Epithelial cell of proximal tubule (primary cell): ENCODE results near the gene RPS18. TPM values are rescaled to one million over a fixed set of nuclear protein-coding genes. Genes with fewer than 3 reads are reported as not detected.

Experiments used
- DNase-seq: peaks from one replicate; pipeline ENCODE4 v3.0.0-alpha.2; 2011; ENCODE audit warnings: low read depth
- H3K4me3 ChIP-seq: 2 replicates; pipeline ENCODE4 v1.5.1; 2011; ENCODE audit warnings: low read depth, mild to moderate bottlenecking, low read length
- CTCF ChIP-seq: conservative IDR thresholded peaks from 2 replicates; pipeline ENCODE4 v1.5.1; 2012; ENCODE audit warnings: low read depth, mild to moderate bottlenecking, low read length
- total RNA-seq: library from RNA; depleted of rRNA; stranded (reverse); fragments of >200 nt; gene quantifications from 2 replicates; pipeline ENCODE4 v1.2.3, GENCODE V29; 2015

Gene RPS18
- total RNA-seq, 1 donor from 2014 or later, result 2,737 TPM

- DNase-seq, result no peak
- TF ChIP-seq CTCF, result no peak
- peak within 1 kb of the TSS; percentile 78 for H3K4me3 ChIP-seq
Observed at GRCh38 chr6:33298773-33299236, 26.9 kb downstream of the RPS18 start, which contains the start of gene RGL2. TSS of gene RGL2 (minus strand) at chr6:33298942. CDS start at chr6:33298610, 332 bp downstream.

- peak; percentile 80 for TF ChIP-seq CTCF
- peak overlapping the region; percentile 78 for H3K4me3 ChIP-seq
- DNase-seq, result no peak
Observed at GRCh38 chr6:33299237-33299944, 27.5 kb downstream of the RPS18 start.

GRCh38 chr6:33301877-33302276, 30.0 kb downstream of the RPS18 start:
- no peak overlapping the region for H3K4me3 ChIP-seq
- no peak for DNase-seq
- TF ChIP-seq CTCF, result no peak

- no peak for TF ChIP-seq CTCF
- no peak for DNase-seq
- no peak overlapping the region for H3K4me3 ChIP-seq
Observed at GRCh38 chr6:33304216-33304615, 32.3 kb downstream of the RPS18 start.

- no peak for TF ChIP-seq CTCF
- H3K4me3 ChIP-seq, result no peak overlapping the region
- DNase-seq, result no peak
Observed at GRCh38 chr6:33305052-33305451, 33.2 kb downstream of the RPS18 start.

- no peak for TF ChIP-seq CTCF
- no peak for DNase-seq
- H3K4me3 ChIP-seq, result no peak overlapping the region
Observed at GRCh38 chr6:33306356-33306755, 34.5 kb downstream of the RPS18 start.
